ENCODE measurements around the gene IL22.

DNA sequence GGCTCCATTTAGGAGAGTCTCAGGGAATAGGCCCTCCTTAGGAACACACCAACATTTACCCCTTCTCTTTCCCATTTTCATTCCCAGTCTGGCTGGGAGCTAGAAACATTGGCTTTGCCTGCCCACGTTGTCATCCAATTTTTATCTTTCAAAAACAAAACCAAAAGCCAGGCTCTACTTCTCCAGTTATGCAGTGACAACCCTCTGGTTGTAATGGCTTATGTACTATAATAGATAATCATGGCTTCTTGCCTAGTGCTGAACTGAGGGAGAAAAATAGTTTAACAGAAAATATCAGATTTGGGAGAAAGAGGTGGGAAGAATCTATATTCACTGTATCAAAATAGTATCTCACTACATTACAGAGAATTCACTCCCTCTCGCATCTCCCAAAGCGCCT is 32.1 kb upstream of the IL22 start:
- TF ChIP-seq, protein P1, sequence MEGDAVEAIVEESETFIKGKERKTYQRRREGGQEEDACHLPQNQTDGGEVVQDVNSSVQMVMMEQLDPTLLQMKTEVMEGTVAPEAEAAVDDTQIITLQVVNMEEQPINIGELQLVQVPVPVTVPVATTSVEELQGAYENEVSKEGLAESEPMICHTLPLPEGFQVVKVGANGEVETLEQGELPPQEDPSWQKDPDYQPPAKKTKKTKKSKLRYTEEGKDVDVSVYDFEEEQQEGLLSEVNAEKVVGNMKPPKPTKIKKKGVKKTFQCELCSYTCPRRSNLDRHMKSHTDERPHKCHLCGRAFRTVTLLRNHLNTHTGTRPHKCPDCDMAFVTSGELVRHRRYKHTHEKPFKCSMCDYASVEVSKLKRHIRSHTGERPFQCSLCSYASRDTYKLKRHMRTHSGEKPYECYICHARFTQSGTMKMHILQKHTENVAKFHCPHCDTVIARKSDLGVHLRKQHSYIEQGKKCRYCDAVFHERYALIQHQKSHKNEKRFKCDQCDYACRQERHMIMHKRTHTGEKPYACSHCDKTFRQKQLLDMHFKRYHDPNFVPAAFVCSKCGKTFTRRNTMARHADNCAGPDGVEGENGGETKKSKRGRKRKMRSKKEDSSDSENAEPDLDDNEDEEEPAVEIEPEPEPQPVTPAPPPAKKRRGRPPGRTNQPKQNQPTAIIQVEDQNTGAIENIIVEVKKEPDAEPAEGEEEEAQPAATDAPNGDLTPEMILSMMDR (conservative IDR thresholded peaks at IDR 0.05; ENCODE audit: low read depth, low read length): no peak
- TF ChIP-seq EZH2 (IDR thresholded peaks at IDR 0.05; ENCODE audit: low read length, unreplicated experiment) (no peak), EZH2phosphoT487 (IDR thresholded peaks at IDR 0.05; ENCODE audit: borderline replicate concordance, low read length) (no peak)
